Naive B cell (primary cell): ENCODE measurements around the gene ZC3H10. TPM values are rescaled to one million over a fixed set of nuclear protein-coding genes. Genes with fewer than 3 reads are reported as not detected.
A peak's percentile ranks its signal among the peaks of the same experiment; 100 is the strongest.

Experiments
- ATAC-seq, 2 donors: fragments of 150-1000 bp; cut with Tn5 transposase; 2 replicates each; pipeline ENCODE4 v1.10.0; 2021; ENCODE audit warnings: low read depth in 2 of 2, mild to moderate bottlenecking in 2 of 2, moderate library complexity in 2 of 2
- DNase-seq: peaks from one replicate; pipeline ENCODE4 v3.0.0; 2022
- H3K27ac Mint-ChIP-seq, 6 donors: one replicate each; pipeline ENCODE4 v1.8.0; 2020 to 2022; ENCODE audit warnings: mild to moderate bottlenecking in 6 of 6, mixed read lengths in 6 of 6, moderate library complexity in 5 of 6, inconsistent platforms in 2 of 6
- H3K27me3 Mint-ChIP-seq, 3 donors: one replicate each; pipeline ENCODE4 v1.8.0; 2021 to 2022; ENCODE audit warnings: mixed read lengths in 3 of 3, mild to moderate bottlenecking in 1 of 3
- H3K36me3 Mint-ChIP-seq, 2 donors: one replicate each; pipeline ENCODE4 v1.8.0; 2020 to 2022; ENCODE audit warnings: mixed read lengths in 2 of 2, inconsistent platforms in 1 of 2, mild to moderate bottlenecking in 1 of 2
- H3K4me1 Mint-ChIP-seq, 3 donors: one replicate each; pipeline ENCODE4 v1.8.0; 2020 to 2022; ENCODE audit warnings: mixed read lengths in 3 of 3, inconsistent platforms in 1 of 3, mild to moderate bottlenecking in 1 of 3, moderate library complexity in 1 of 3
- H3K4me3 Mint-ChIP-seq, 8 donors: one replicate each; pipeline ENCODE4 v1.8.0; 2020 to 2022; ENCODE audit warnings: mild to moderate bottlenecking in 8 of 8, mixed read lengths in 8 of 8, moderate library complexity in 8 of 8, inconsistent platforms in 2 of 8
- H3K9me3 Mint-ChIP-seq, 7 donors: one replicate each; pipeline ENCODE4 v1.8.0; 2020 to 2022; ENCODE audit warnings: mixed read lengths in 7 of 7, mild to moderate bottlenecking in 5 of 7, inconsistent platforms in 2 of 7, moderate library complexity in 1 of 7
- polyA plus RNA-seq, 6 donors: library from polyadenylated mRNA; unstranded; fragments of 300-500 nt; fragmentation: Illumina TruSeq; gene quantifications; one replicate each; pipeline ENCODE4 v1.2.3, GENCODE V29; 2021; ENCODE audit warnings: low read depth in 6 of 6

Gene ZC3H10
- polyA plus RNA-seq, 6 donors from 2014 or later = 1.0 to 7.8 (median 3.4) TPM

DNA sequence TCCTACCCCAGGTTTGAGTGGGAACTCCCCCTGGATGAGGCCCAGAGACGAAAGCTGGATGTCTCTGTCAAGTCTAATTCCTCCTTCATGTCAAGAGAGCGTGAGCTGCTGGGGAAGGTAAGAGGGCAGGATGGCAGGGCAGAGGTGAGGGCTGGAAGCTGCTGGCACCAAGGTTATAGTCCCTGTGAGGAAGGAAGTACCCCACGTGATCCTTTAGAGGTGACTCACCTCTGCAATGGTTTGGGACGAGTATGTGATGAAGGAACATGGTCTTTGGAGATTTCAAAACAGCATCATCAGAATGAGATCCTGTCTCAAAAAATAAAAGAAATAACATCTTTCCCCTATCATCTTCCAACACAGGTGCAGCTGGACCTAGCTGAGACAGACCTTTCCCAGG, 25.2 kb downstream of the ZC3H10 start:
- peak overlapping the region in 4 of 6 donors; percentile 39 to 82 (median 70) for H3K27ac Mint-ChIP-seq
- peaks cover 24 to 32% of the 10 kb centered on the region in 2 donors for H3K36me3 Mint-ChIP-seq
- ATAC-seq (no peak), DNase-seq (no peak)
- H3K4me1 Mint-ChIP-seq = peaks cover 9 to 23% (median 19%) of the 10 kb centered on the region in 3 donors
- no peaks in the 10 kb centered on the region for H3K27me3 Mint-ChIP-seq
- H3K4me3 Mint-ChIP-seq = no peak overlapping the region
- no peaks in the 10 kb centered on the region for H3K9me3 Mint-ChIP-seq

DNA sequence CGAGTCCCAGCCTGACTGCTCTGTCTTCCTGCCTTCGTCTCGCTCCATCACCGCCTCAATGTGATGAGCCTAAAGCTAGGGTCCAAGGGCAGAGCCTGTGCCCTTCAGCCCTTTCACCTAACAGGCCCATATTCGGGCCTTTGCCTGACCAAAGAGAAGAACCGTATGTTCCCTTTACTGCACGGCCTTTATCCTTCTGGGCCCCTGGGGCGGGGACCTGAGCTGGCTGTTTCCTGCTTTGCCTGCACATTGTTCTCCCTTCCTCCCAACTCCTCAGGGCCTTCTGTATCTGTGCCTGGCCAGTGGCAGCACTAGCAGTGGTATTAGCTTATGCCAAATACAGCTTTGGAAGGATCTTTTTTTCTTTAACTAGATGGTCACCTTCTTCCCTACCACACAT, 25.8 kb downstream of the ZC3H10 start:
- no peaks in the 10 kb centered on the region for H3K27me3 Mint-ChIP-seq
- H3K9me3 Mint-ChIP-seq = no peaks in the 10 kb centered on the region
- H3K4me3 Mint-ChIP-seq = peak overlapping the region in 1 of 8 donors; percentile 6
- H3K27ac Mint-ChIP-seq = peak overlapping the region in 5 of 6 donors; percentile 19 to 88 (median 44)
- DNase-seq = no peak
- no peak for ATAC-seq
- peaks cover 24 to 31% of the 10 kb centered on the region in 2 donors for H3K36me3 Mint-ChIP-seq
- peaks cover 9 to 23% (median 19%) of the 10 kb centered on the region in 3 donors for H3K4me1 Mint-ChIP-seq

DNA sequence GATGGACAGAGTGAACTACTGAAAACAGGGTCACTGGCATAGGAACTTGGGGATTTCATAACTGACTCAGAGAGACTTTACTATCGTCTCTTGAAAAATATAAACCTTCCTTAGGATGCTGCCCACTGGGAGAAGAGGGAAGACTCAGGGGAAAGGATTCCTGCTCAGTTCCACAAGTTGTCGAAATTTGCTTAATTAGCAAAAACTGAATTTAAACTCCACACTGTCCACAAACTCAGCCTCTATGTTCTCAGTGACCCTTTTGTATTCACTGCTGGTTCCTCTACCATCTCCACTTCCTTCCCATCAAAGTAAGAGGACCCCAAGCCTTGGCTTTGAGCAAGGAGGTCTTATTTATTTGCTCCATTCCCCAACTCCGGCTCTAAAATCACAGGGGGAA, 27.2 kb downstream of the ZC3H10 start:
- no peak overlapping the region for H3K4me3 Mint-ChIP-seq
- peaks cover 17 to 19% of the 10 kb centered on the region in 2 donors for H3K36me3 Mint-ChIP-seq
- DNase-seq (no peak), ATAC-seq (no peak)
- H3K9me3 Mint-ChIP-seq = no peaks in the 10 kb centered on the region
- peaks cover 9 to 23% (median 19%) of the 10 kb centered on the region in 3 donors for H3K4me1 Mint-ChIP-seq
- no peaks in the 10 kb centered on the region for H3K27me3 Mint-ChIP-seq
- H3K27ac Mint-ChIP-seq = peak overlapping the region in 2 of 6 donors; percentile 40 to 56

DNA sequence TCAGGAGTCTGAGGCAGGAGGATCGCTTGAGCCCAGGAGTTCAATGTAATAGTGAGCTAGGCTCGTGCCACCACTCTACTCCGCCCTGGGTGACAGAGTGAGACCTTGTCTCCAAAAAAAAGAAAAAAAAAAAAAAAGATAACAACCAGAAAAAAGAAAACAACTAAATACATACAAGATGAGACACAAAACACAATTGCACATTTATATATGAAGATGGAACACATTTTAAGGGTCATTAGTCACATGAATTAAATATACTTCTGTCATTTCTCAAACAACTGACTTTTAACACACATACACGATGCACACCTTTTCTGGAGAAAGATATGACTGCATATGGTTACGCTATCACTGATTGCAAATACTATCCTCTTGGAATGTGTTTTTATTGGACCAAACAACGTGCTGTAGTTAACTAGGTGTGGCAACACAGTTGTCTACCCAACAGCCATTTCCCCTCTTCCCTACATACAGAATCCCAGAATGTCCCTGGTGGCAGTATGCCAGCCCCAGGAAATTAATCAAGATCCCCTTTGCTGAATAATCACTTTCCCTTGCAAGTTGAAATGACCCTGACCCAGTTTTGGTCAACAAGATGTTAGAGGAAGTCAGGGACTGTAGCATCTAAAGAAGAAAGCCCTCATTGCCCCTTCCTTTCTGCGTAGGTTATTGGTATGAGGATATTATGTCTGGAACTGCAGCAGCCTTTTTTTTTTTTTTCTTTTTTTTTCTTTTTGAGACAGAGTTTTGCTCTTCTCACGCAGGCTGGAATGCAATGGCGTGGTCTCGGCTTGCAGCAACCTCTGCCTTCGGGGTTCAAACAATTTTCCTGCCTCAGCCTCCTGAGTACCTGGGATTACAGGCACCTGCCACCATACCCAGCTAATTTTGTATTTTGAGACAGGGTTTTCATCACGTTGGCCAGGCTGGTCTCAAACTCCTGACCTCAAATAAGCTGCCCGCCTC, 28.7 kb downstream of the ZC3H10 start:
- H3K4me3 Mint-ChIP-seq = no peak overlapping the region
- ATAC-seq (no peak), DNase-seq (no peak)
- no peaks in the 10 kb centered on the region for H3K27me3 Mint-ChIP-seq
- no peak overlapping the region for H3K27ac Mint-ChIP-seq
- peaks cover 14 to 21% (median 20%) of the 10 kb centered on the region in 3 donors for H3K4me1 Mint-ChIP-seq
- no peaks in the 10 kb centered on the region for H3K9me3 Mint-ChIP-seq
- H3K36me3 Mint-ChIP-seq = peaks cover 8 to 12% of the 10 kb centered on the region in 2 donors

DNA sequence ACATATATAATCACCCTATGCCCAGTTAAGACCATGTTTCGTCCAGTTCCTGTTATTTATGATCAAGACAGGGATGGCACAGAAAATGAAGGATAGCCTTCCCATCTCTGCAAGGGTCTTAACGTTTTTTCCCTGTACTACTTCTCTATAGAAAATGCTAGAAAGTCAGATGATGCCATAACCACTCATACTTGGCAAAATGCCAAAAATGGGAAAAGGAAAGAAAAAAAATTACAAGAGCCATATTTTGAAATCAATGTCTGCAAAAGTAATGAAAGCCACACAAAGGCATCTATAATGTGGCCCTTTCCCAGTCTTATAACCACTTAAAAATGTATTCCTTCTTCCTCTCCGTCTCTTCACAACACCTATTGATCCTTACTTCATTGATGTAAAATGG, 32.5 kb downstream of the ZC3H10 start:
- DNase-seq (no peak), ATAC-seq (no peak)

DNA sequence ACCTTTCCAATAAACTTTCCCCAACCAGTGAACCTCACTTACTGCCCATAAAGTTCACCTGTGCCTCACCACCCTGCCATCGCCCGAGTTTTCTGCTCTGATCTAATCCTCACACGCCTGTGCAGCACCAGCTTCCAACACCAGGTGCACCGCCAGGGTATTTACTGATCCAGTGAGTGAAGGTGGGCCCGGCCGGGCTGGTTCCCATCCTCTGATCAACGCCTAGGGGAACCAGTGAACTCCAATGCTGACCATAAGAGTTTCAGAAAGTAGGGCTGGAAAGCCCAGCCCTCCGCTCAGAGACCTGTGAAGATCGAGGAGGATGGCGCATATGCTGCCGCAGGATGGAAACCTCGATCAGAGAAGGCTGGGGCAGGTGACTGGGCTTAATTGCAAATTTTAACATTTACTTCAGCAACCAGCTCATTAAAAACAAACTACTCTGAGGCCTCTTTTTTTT, 33.6 kb downstream of the ZC3H10 start:
- Mint-ChIP-seq H3K27me3 (no peaks in the 10 kb centered on the region), H3K36me3 (no peaks in the 10 kb centered on the region), H3K4me1 (peaks cover 18 to 42% (median 28%) of the 10 kb centered on the region in 3 donors), H3K27ac (peak overlapping the region; percentile 88 to 97 (median 96)), H3K4me3 (peak overlapping the region; percentile 85 to 97 (median 94)), H3K9me3 (no peaks in the 10 kb centered on the region)
- ATAC-seq (peak; percentile 66 to 74), DNase-seq (peak; percentile 35)

More for the DNA sequence above, 32.5 kb downstream of the ZC3H10 start:
- Mint-ChIP-seq H3K9me3 (no peaks in the 10 kb centered on the region), H3K4me1 (peaks cover 16 to 34% (median 26%) of the 10 kb centered on the region in 3 donors), H3K27me3 (no peaks in the 10 kb centered on the region), H3K36me3 (no peaks in the 10 kb centered on the region), H3K27ac (peak overlapping the region in 3 of 6 donors; percentile 61 to 94 (median 73)), H3K4me3 (peak overlapping the region in 6 of 8 donors; percentile 15 to 97 (median 92))

DNA sequence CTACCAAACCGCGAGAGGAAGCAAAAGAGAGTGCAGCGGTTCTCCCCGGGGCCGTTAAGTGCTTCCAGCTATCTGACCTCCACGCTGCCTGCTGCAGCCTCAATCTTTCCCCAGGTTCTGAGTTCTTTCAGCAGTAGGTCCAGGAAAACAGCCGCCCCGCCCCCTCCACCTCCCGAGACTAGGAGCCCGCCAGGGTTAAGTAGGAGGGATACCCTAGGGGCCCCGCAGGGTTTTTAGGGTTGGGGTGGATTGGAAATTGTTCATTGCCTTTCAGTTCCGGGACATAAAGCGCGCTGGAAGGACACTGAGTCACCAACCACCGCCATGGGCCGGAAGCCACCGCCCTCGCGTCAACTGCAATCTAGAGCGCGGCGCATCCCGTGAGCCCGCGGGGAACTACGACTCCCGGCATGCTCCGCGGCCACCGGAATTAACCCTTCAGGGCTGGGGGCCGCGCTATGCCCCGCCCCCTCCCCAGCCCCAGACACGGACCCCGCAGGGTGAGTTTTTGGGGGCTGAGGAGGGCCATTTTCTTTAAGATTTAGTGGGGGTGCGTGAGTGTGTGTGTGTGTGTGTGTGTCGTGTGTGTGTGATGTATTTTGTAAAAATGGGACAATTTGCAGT, 34.2 kb downstream of the ZC3H10 start, which contains the start of gene MYL6B:
TSS of gene MYL6B (plus strand) at position 456 of the 624 bp plus-strand sequence. CDS start 1,332 bp downstream, outside the sequence.
- DNase-seq = peak; percentile 84
- peak within 1 kb of the TSS; percentile 88 to 97 (median 96) for H3K27ac Mint-ChIP-seq
- ATAC-seq = peak; percentile 89 to 92
- H3K36me3 Mint-ChIP-seq = no peaks in the 10 kb centered on the region
- peaks cover 20 to 46% (median 32%) of the 10 kb centered on the region in 3 donors for H3K4me1 Mint-ChIP-seq
- H3K9me3 Mint-ChIP-seq = no peaks in the 10 kb centered on the region
- H3K4me3 Mint-ChIP-seq = peak within 1 kb of the TSS; percentile 85 to 97 (median 94)
- H3K27me3 Mint-ChIP-seq = no peaks in the 10 kb centered on the region

DNA sequence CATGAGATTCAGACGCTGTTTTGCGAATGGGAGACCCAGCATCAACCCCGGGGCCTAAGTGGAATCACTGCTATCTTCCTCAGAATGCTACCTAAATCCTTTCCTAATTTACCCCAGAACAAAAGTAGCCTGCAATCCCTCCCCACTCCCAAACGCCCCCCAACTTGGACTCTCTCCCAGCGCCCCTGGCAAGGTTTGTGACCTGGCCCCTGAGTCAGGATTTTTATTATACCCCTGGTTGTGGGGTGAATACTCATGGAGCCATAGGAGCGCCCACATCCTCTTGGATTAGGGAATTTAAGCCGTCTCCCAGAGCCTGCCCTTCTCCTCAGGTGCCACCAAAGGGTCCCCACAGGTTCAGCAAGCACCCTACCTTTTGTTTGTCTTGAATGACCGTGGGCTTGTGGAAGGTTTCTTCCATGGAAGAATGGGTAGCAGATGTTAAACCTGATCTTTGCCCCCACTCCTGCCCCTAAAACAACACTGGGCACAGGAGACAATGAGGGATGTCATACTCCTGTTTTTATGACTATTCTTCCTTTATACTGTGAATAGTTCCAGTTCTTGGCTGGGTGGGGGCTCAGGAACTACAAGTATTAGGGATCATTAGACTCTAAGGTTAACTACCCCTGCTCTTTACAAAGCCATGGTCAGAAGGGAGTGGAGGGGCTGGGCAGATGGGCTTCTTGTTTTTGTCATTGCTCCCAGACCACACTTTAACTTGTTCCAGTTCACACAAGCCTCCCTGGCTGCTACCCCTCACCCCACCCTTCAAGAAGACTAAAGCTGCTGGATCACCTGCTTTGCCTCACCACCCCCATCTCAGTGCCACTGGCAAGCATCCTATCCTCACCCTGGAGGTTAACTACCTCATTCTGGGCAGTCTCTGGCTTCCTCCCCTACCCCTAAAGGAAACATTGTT, 35.0 kb downstream of the ZC3H10 start:
- ATAC-seq (no peak), DNase-seq (no peak)
- H3K4me3 Mint-ChIP-seq = peak overlapping the region; percentile 81 to 97 (median 92)
- no peaks in the 10 kb centered on the region for H3K9me3 Mint-ChIP-seq
- peak overlapping the region in 5 of 6 donors; percentile 53 to 97 (median 95) for H3K27ac Mint-ChIP-seq
- peaks cover 0 to 2% of the 10 kb centered on the region in 2 donors for H3K36me3 Mint-ChIP-seq
- H3K27me3 Mint-ChIP-seq = no peaks in the 10 kb centered on the region
- peaks cover 26 to 50% (median 37%) of the 10 kb centered on the region in 3 donors for H3K4me1 Mint-ChIP-seq

DNA sequence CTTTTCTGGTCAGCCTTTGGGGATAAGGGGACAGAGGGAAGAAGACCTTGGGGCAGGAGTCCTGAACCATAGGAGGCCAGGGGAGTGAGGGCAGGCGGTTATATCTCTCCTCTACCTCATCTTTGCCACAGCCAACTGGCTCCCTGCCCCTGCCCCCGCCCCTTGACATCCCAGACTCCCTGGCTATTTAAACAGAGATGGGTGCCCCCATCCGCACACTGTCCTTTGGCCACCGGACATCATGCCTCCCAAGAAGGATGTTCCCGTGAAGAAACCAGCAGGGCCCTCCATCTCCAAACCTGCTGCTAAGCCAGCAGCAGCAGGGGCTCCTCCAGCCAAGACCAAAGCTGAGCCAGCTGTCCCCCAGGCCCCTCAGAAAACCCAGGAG, 35.6 kb downstream of the ZC3H10 start:
- Mint-ChIP-seq H3K27me3 (no peaks in the 10 kb centered on the region), H3K27ac (peak overlapping the region in 1 of 6 donors; percentile 30), H3K4me1 (peaks cover 31 to 55% (median 38%) of the 10 kb centered on the region in 3 donors), H3K4me3 (peak overlapping the region; percentile 42 to 97 (median 88)), H3K9me3 (no peaks in the 10 kb centered on the region), H3K36me3 (peaks cover 0 to 8% of the 10 kb centered on the region in 2 donors)
- DNase-seq (no peak), ATAC-seq (no peak)

DNA sequence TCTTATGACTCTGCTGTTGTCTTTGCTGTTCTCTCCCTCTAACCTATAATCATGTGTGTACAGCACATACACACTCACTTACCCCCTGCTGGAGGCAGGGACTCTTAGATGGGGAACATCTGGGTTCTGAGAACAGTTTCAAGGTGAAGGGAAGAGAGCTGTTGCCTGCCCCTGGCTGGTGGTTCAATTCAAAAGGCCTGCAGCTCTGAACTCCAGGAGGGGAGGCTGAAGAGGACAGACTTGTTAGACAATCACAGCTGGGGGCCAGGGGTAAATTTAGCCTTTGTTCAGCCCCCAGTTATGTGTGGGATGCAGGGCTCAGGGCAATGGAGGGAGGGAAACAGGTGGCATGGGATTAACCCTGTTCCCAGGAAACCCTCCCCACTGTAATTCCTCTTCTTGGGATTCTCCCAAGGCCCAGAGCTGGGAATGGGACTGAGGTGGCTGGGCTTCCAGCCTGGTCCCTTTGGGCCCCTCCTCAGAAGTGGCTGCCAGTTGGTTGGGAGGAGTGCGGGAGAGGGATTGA, 36.2 kb downstream of the ZC3H10 start:
- H3K4me3 Mint-ChIP-seq = peak overlapping the region in 6 of 8 donors; percentile 49 to 98 (median 80)

DNA sequence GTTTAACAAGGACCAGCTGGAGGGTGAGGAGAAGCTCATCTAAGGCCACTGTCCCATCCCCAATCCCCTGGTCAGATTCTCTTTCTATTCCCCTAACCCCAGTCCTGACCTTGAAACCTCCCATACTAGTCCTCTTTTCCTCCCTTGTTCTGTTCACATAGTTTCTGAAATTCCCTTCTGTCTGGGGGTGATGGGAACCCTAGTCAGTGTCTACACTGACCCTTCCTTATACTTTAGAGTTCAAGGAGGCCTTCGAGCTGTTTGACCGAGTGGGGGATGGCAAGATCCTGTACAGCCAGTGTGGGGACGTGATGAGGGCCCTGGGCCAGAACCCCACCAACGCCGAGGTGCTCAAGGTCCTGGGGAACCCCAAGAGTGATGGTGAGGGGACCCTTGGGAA, 36.8 kb downstream of the ZC3H10 start:
- H3K4me3 Mint-ChIP-seq = peak overlapping the region in 7 of 8 donors; percentile 56 to 99 (median 90)
- peaks cover 0 to 9% of the 10 kb centered on the region in 2 donors for H3K36me3 Mint-ChIP-seq
- DNase-seq (no peak), ATAC-seq (no peak)
- peak overlapping the region in 2 of 6 donors; percentile 6 to 72 for H3K27ac Mint-ChIP-seq
- H3K9me3 Mint-ChIP-seq = no peaks in the 10 kb centered on the region
- H3K27me3 Mint-ChIP-seq = no peaks in the 10 kb centered on the region
- peaks cover 43 to 67% (median 50%) of the 10 kb centered on the region in 3 donors for H3K4me1 Mint-ChIP-seq

More for the DNA sequence above, 36.2 kb downstream of the ZC3H10 start:
- no peak for ATAC-seq
- Mint-ChIP-seq H3K9me3 (no peaks in the 10 kb centered on the region), H3K4me1 (peaks cover 38 to 62% (median 45%) of the 10 kb centered on the region in 3 donors), H3K36me3 (peaks cover 0 to 8% of the 10 kb centered on the region in 2 donors), H3K27ac (peak overlapping the region in 1 of 6 donors; percentile 42), H3K27me3 (no peaks in the 10 kb centered on the region)
- no peak for DNase-seq

DNA sequence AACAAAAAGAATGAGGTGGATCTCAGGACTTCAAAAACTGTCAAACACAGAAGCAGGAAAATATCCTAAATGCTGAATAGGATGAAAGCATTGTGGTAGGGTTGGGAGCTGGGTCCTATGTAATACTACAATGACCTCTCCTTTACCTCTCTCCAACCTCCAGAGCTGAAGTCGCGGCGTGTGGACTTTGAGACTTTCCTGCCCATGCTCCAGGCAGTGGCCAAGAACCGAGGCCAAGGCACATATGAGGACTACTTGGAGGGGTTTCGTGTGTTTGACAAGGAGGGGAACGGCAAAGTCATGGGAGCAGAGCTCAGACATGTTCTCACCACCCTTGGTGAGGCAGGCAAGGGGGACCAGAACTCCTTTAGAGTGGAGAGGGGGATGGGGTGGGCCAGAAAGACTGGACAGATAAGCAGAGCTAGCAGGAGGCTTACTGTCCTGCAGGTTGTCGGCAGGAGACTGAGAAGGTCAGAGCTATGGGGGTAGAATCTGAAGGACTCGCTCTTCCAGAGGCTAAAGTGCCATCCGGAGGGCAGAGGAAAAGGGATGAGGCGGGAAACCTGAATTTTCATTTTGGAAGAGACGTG, 37.3 kb downstream of the ZC3H10 start:
- peaks cover 48 to 72% (median 55%) of the 10 kb centered on the region in 3 donors for H3K4me1 Mint-ChIP-seq
- H3K27ac Mint-ChIP-seq = peak overlapping the region in 4 of 6 donors; percentile 14 to 74 (median 22)
- H3K9me3 Mint-ChIP-seq = no peaks in the 10 kb centered on the region

More for the DNA sequence above, 37.3 kb downstream of the ZC3H10 start:
- no peak for DNase-seq
- peak overlapping the region; percentile 48 to 100 (median 91) for H3K4me3 Mint-ChIP-seq
- H3K27me3 Mint-ChIP-seq = no peaks in the 10 kb centered on the region
- no peak for ATAC-seq
- peaks cover 0 to 14% of the 10 kb centered on the region in 2 donors for H3K36me3 Mint-ChIP-seq
